ENCODE measurements around the gene SPATA3. TPM values are rescaled to one million over a fixed set of nuclear protein-coding genes. Genes with fewer than 3 reads are reported as not detected.
"Not testable (repeated sequence)": the region's sequence is repeated elsewhere in the genome, so short reads cannot be mapped to it uniquely, and the experiment has no call there.

Gene SPATA3
- total RNA-seq, 1 donor from 2014 or later: not detected

DNA sequence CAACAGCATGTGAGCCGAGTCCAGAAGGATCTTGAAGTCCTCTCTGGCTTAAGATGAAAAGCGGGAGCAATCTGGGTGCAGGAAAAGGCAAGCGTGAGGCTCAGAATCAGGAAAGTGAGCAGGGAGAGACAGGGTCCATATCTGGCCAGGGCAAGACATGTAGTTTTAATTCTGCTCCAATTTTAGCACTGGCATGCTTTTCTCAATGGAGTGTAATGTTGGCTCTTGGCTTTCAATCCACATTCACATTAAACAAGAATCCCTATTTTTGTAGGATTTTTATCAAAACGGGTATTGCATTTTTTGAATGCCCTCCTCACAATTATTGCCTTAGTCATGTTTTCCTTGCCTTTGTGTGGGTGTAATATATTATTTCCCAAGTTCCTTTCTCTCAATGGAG lies 6.0 kb downstream of the SPATA3 start:
- Mint-ChIP-seq H3K36me3 (ENCODE audit: unreplicated experiment) (no peaks in the 10 kb centered on the region), H3K4me1 (ENCODE audit: unreplicated experiment) (peaks cover 2% of the 10 kb centered on the region), H3K9me3 (ENCODE audit: unreplicated experiment) (no peaks in the 10 kb centered on the region), H3K27me3 (ENCODE audit: unreplicated experiment) (peaks cover 51% of the 10 kb centered on the region), H3K4me3 (ENCODE audit: unreplicated experiment) (no peak overlapping the region), H3K27ac (ENCODE audit: unreplicated experiment) (no peak overlapping the region)
- TF ChIP-seq CTCF (IDR thresholded peaks at IDR 0.05): no peak
- no peak for DNase-seq (ENCODE audit: extremely low spot score, unreplicated experiment)

DNA sequence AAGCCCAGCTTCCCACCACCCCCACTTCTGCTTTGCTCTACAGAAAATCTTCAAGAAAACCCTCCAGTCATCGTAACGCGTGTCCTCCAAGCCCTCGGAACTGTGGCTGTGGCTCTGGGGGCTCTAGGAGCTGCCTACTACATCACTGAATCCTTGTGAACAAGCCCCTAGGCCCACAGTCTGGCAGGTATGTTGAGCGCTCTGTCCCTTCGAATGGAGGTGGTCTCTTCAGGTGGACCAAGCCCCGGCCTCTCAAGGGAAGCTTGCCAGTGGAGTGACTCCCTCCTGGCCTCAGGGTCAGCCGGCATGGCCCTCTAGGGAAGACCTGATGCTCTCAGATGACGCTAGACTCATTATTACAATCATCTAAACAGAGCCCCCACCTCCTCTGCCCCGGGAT lies 6.7 kb downstream of the SPATA3 start:
- DNase-seq (ENCODE audit: extremely low spot score, unreplicated experiment): no peak
- Mint-ChIP-seq H3K4me3 (ENCODE audit: unreplicated experiment) (no peak overlapping the region), H3K9me3 (ENCODE audit: unreplicated experiment) (no peaks in the 10 kb centered on the region), H3K27me3 (ENCODE audit: unreplicated experiment) (peaks cover 50% of the 10 kb centered on the region), H3K4me1 (ENCODE audit: unreplicated experiment) (peaks cover 2% of the 10 kb centered on the region), H3K27ac (ENCODE audit: unreplicated experiment) (no peak overlapping the region), H3K36me3 (ENCODE audit: unreplicated experiment) (no peaks in the 10 kb centered on the region)
- TF ChIP-seq CTCF (IDR thresholded peaks at IDR 0.05): no peak

GRCh38 chr2:231003186-231003585 lies 7.3 kb downstream of the SPATA3 start:
- Mint-ChIP-seq H3K27me3 (ENCODE audit: unreplicated experiment) (peaks cover 52% of the 10 kb centered on the region), H3K4me3 (ENCODE audit: unreplicated experiment) (no peak overlapping the region), H3K4me1 (ENCODE audit: unreplicated experiment) (peaks cover 2% of the 10 kb centered on the region), H3K27ac (ENCODE audit: unreplicated experiment) (no peak overlapping the region), H3K36me3 (ENCODE audit: unreplicated experiment) (no peaks in the 10 kb centered on the region), H3K9me3 (ENCODE audit: unreplicated experiment) (no peaks in the 10 kb centered on the region)
- DNase-seq (ENCODE audit: extremely low spot score, unreplicated experiment): no peak
- TF ChIP-seq CTCF (IDR thresholded peaks at IDR 0.05): no peak

DNA sequence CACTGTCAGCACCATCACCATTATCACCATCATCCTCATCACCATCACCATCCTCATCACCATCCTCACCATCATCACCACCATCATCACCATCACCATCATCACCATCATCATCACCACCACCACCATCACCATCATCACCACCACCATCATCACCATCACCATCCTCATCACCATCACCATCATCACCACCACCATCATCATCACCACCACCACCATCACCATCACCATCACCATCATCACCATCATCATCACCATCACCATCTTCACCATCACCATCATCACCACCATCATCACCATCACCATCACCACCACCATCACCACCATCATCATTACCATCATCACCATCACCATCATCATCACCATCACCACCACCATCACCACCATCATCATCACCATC lies 9.0 kb downstream of the SPATA3 start:
- H3K36me3 Mint-ChIP-seq (ENCODE audit: unreplicated experiment): not testable (repeated sequence)

DNA sequence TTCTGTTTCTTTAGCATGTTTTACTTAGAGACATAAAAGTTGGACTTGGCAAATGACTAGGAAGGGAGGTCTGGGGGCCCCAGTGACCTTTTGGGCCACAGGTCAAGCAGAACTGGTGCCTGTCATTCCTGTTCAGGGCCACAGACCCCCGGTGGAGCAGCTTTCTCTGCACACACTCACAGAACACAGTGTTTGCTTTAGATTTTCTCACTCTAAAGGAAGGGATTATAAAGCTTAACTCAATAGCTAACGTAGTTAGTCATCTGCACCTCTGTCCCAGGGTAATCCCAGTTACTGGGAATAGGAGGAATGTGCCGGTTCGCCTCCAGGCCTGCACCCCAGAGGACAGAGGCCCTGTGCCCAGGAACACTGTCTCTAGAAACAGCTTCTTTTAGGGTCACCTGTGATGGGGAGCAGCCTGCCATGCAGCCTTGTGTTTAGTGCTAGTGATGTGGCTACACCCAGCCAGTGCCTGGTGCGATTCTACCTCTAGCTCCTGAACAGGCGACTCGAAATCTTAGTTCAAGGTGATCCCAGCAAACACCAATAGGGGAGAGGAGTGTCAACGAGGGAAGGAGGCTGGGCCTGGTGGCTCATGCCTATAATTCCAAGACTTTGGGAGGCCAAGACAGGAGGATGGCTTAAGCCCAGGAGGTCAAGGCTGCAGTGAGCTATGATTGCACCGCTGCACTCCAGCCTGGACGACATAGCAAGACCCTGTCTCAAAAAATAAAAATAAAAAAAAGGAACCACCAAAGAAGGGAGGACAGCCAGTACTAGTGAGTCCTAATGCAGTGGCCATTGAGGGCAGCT lies 11.6 kb downstream of the SPATA3 start:
- H3K4me1 Mint-ChIP-seq (ENCODE audit: unreplicated experiment): no peaks in the 10 kb centered on the region
- H3K27ac Mint-ChIP-seq (ENCODE audit: unreplicated experiment): no peak overlapping the region
- H3K36me3 Mint-ChIP-seq (ENCODE audit: unreplicated experiment): no peaks in the 10 kb centered on the region
- TF ChIP-seq CTCF (IDR thresholded peaks at IDR 0.05): no peak
- H3K4me3 Mint-ChIP-seq (ENCODE audit: unreplicated experiment): no peak overlapping the region
- H3K9me3 Mint-ChIP-seq (ENCODE audit: unreplicated experiment): no peaks in the 10 kb centered on the region
- peaks cover 41% of the 10 kb centered on the region for H3K27me3 Mint-ChIP-seq (ENCODE audit: unreplicated experiment)
- DNase-seq (ENCODE audit: extremely low spot score, unreplicated experiment): no peak

More for the DNA sequence above, 9.0 kb downstream of the SPATA3 start:
- not testable (repeated sequence) for H3K9me3 Mint-ChIP-seq (ENCODE audit: unreplicated experiment); H3K4me3 Mint-ChIP-seq (ENCODE audit: unreplicated experiment); H3K27ac Mint-ChIP-seq (ENCODE audit: unreplicated experiment); DNase-seq (ENCODE audit: extremely low spot score, unreplicated experiment); H3K4me1 Mint-ChIP-seq (ENCODE audit: unreplicated experiment)
- H3K27me3 Mint-ChIP-seq (ENCODE audit: unreplicated experiment): peaks cover 45% of the 10 kb centered on the region
